Hepatocyte (in vitro differentiated cells): ENCODE measurements around the gene ELAC2. TPM values are rescaled to one million over a fixed set of nuclear protein-coding genes. Genes with fewer than 3 reads are reported as not detected.

Experiments
- DNase-seq: peaks from one replicate; pipeline ENCODE4 v3.0.0-alpha.2; 2016; ENCODE audit warnings: low spot score
- H2AFZ ChIP-seq: fragments of 200-600 bp; sonication (generic); 2 replicates; pipeline ENCODE4 v1.6.0; 2016; ENCODE audit warnings: antibody characterized with exemption, mild to moderate bottlenecking
- H3K27ac ChIP-seq: fragments of 200-600 bp; sonication (generic); 2 replicates; pipeline ENCODE4 v1.5.1; 2016; ENCODE audit warnings: mild to moderate bottlenecking
- H3K27me3 ChIP-seq: fragments of 200-600 bp; sonication (generic); 2 replicates; pipeline ENCODE4 v1.6.1; 2016
- H3K36me3 ChIP-seq: fragments of 200-600 bp; sonication (generic); replicated peaks from 2 replicates; pipeline ENCODE4 v1.5.1; 2016; ENCODE audit warnings: low read depth; ENCODE audit not compliant: insufficient read depth
- H3K4me1 ChIP-seq: fragments of 200-600 bp; sonication (generic); 2 replicates; pipeline ENCODE4 v1.5.1; 2016; ENCODE audit warnings: mild to moderate bottlenecking, moderate library complexity; ENCODE audit not compliant: insufficient read depth
- H3K4me2 ChIP-seq: fragments of 200-600 bp; sonication (generic); 2 replicates; pipeline ENCODE4 v1.6.0; 2016
- H3K4me3 ChIP-seq: fragments of 200-600 bp; sonication (generic); 2 replicates; pipeline ENCODE4 v1.5.1; 2016; ENCODE audit warnings: mild to moderate bottlenecking
- H3K79me2 ChIP-seq: fragments of 200-600 bp; sonication (generic); 2 replicates; pipeline ENCODE4 v1.6.0; 2017; ENCODE audit warnings: mild to moderate bottlenecking
- H3K9me2 ChIP-seq: fragments of 200-600 bp; sonication (generic); replicated peaks from 2 replicates; pipeline ENCODE4 v1.6.0; 2017; ENCODE audit warnings: mild to moderate bottlenecking; ENCODE audit not compliant: insufficient read depth
- H3K9me3 ChIP-seq: fragments of 200-600 bp; sonication (generic); 2 replicates; pipeline ENCODE4 v1.5.1; 2016; ENCODE audit warnings: low read depth, mild to moderate bottlenecking
- H4K20me1 ChIP-seq: fragments of 200-600 bp; sonication (generic); 2 replicates; pipeline ENCODE4 v1.6.0; 2016; ENCODE audit warnings: mild to moderate bottlenecking; ENCODE audit not compliant: insufficient read depth, poor library complexity, severe bottlenecking
- CTCF ChIP-seq: fragments of 200-600 bp; sonication (generic); IDR thresholded peaks from 2 replicates; pipeline ENCODE4 v1.5.1; 2016; ENCODE audit warnings: antibody characterized with exemption, mild to moderate bottlenecking; ENCODE audit not compliant: poor library complexity
- EZH2 ChIP-seq: fragments of 200-600 bp; sonication (generic); IDR thresholded peaks from 2 replicates; pipeline ENCODE4 v1.6.1; 2016; ENCODE audit warnings: antibody characterized with exemption, mild to moderate bottlenecking, borderline replicate concordance
- EZH2phosphoT487 ChIP-seq: fragments of 200-600 bp; sonication (generic); IDR thresholded peaks from one replicate; pipeline ENCODE4 v1.6.1; 2018; ENCODE audit warnings: antibody characterized with exemption, mild to moderate bottlenecking, low read depth, moderate library complexity; ENCODE audit not compliant: unreplicated experiment, severe bottlenecking
- WGBS: methylation state at CpG from one replicate; pipeline ENCODE4 v1.1.6; 2016; ENCODE audit warnings: low lambda C conversion rate; ENCODE audit errors: missing lambda C conversion rate; 5-methylcytosine and 5-hydroxymethylcytosine counted together
- polyA plus RNA-seq: library from polyadenylated mRNA; unstranded; fragments of >200 nt; fragmentation: Nextera tagmentation; extraction: Ambion mirVana; gene quantifications from 2 replicates; pipeline ENCODE4 v1.2.1, GENCODE V29; 2016
- total RNA-seq: library from RNA; depleted of rRNA; stranded (reverse); fragments of >200 nt; gene quantifications from 2 replicates; pipeline ENCODE4 v1.2.3, GENCODE V29; 2014

ELAC2 gene
- total and polyA plus RNA-seq, 2 experiments from 2014 or later = 39.6 to 45.6 TPM

DNA sequence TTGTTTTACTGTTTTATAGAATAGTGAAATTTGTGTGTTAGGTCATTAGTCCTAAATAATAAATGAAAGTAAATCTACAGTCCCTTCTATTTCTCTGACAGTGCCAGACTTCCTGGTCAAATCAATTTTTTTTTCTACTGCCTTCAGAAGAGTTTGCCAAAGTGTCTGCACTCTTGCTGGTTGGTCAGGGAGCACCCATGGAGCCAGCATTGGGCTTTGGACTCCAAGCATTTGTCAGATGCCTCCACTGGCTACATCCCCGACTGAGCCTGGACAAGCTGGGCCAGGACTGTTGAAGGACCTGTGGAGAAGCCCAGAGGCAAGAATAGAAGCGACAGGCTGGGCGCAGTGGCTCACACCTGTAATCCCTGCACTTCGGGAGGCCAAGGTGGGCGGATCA lies 53.7 kb downstream of the ELAC2 start:
- H3K27ac ChIP-seq = no peak overlapping the region
- H3K27me3 ChIP-seq = no peaks in the 10 kb centered on the region
- H3K9me2 ChIP-seq = no peaks in the 10 kb centered on the region
- H3K4me3 ChIP-seq = no peak overlapping the region
- no peak for DNase-seq
- H4K20me1 ChIP-seq = no peaks in the 10 kb centered on the region
- no peaks in the 10 kb centered on the region for H3K4me1 ChIP-seq
- H2AFZ ChIP-seq = no peak overlapping the region
- no peaks in the 10 kb centered on the region for H3K9me3 ChIP-seq
- H3K4me2 ChIP-seq = no peak overlapping the region
- TF ChIP-seq EZH2phosphoT487 (no peak), CTCF (no peak), EZH2 (no peak)
- H3K79me2 ChIP-seq = no peaks in the 10 kb centered on the region
- no peaks in the 10 kb centered on the region for H3K36me3 ChIP-seq
- WGBS = 100% methylated on average over 5 of the region's 5 CpGs

GRCh38 chr17:12963505-12963904 lies 54.3 kb downstream of the ELAC2 start:
- DNase-seq = no peak
- Histone ChIP-seq H4K20me1 (no peaks in the 10 kb centered on the region), H3K4me1 (no peaks in the 10 kb centered on the region), H3K27me3 (no peaks in the 10 kb centered on the region), H3K27ac (no peak overlapping the region), H3K79me2 (no peaks in the 10 kb centered on the region), H3K9me3 (no peaks in the 10 kb centered on the region), H3K4me3 (no peak overlapping the region), H3K4me2 (no peak overlapping the region), H2AFZ (no peak overlapping the region), H3K36me3 (no peaks in the 10 kb centered on the region), H3K9me2 (no peaks in the 10 kb centered on the region)
- WGBS = 98% methylated on average over 7 of the region's 7 CpGs
- no peak for TF ChIP-seq EZH2
- no peak for TF ChIP-seq CTCF
- TF ChIP-seq EZH2phosphoT487 = no peak

DNA sequence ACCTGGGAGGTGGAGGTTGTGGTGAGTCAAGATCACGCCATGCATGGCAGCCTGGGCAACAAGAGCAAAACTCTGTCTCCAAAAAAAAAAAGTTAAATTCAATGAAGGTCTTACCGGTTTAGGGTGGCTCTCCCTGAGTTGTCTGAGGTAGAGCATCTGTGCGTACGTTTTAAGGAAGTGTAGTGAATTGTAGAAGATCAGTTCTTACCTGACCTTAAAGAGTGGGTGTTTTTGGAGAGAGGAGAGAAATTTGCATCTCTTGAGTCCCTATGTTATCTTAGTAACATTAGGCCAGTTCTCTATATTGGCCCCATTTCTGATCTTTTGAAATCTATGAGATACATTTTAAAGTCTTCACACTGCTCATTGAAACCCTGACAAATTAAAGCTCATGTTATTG lies 56.2 kb downstream of the ELAC2 start:
- Histone ChIP-seq H3K4me1 (no peaks in the 10 kb centered on the region), H3K4me3 (no peak overlapping the region), H3K4me2 (no peak overlapping the region), H3K36me3 (no peaks in the 10 kb centered on the region), H3K79me2 (no peaks in the 10 kb centered on the region), H4K20me1 (no peaks in the 10 kb centered on the region), H3K27ac (no peak overlapping the region), H3K9me2 (no peaks in the 10 kb centered on the region), H2AFZ (no peak overlapping the region), H3K27me3 (no peaks in the 10 kb centered on the region), H3K9me3 (no peaks in the 10 kb centered on the region)
- WGBS = 94% methylated on average over 4 of the region's 4 CpGs
- TF ChIP-seq EZH2 = no peak
- no peak for TF ChIP-seq EZH2phosphoT487
- TF ChIP-seq CTCF = no peak
- no peak for DNase-seq

DNA sequence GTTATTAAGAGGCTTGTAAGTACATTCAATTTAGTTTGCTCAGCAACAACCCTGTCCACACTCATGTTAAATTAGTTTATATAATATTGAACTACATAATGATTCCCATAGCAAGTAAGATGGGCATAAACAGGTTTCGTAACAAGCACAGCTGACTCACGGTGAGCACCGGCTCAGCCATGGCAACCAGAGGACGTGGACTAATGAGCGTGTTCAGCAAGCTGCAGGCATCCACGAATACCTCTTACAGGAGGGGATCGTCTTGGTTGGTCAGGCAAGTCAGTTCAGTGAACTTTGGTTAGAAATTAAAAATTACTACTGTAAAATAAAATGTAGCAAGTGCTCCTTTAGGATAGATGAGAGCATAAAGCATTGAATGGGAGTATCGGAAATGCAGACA lies 58.4 kb downstream of the ELAC2 start:
- Histone ChIP-seq H2AFZ (no peak overlapping the region), H4K20me1 (no peaks in the 10 kb centered on the region), H3K4me3 (no peak overlapping the region), H3K9me3 (no peaks in the 10 kb centered on the region), H3K4me1 (no peaks in the 10 kb centered on the region), H3K9me2 (no peaks in the 10 kb centered on the region), H3K4me2 (no peak overlapping the region), H3K27me3 (no peaks in the 10 kb centered on the region), H3K27ac (no peak overlapping the region), H3K36me3 (no peaks in the 10 kb centered on the region), H3K79me2 (no peaks in the 10 kb centered on the region)
- TF ChIP-seq EZH2 = no peak
- no peak for DNase-seq
- 93% methylated on average over 8 of the region's 8 CpGs for WGBS
